ENCODE data around the gene SCML1. TPM values are rescaled to one million over a fixed set of nuclear protein-coding genes. Genes with fewer than 3 reads are reported as not detected.

The SCML1 gene
- total RNA-seq, 1 experiment from 2014 or later = 2.7 TPM

DNA sequence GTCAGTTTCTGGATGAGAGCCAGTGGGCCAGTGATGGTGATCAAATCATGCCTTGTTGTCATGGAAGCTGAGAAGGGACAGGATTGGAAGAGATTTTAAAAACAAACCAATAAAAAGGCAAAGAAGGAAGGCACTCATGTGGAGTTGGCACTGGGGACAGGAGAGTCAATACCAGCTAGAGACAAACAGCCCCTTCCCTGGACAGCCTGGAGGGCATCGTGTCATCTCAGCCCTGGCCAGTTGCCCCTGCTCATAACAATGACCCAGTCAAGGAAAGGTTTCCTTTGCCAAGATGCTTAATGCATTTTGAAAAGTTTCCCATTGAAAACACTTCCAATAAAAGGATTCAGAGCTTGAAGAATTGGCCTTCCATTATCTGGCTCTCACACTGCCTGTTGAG, 55.5 kb downstream of the SCML1 start (continued):
- TF ChIP-seq TCF7L2 (IDR thresholded peaks at IDR 0.05; ENCODE audit: borderline replicate concordance, extremely low read depth, insufficient read depth, insufficient read length) (no peak), CBX3 (IDR thresholded peaks at IDR 0.05; ENCODE audit: low read depth) (no peak), RAD21 (IDR thresholded peaks at IDR 0.05; ENCODE audit: low read depth) (no peak), JUND (IDR thresholded peaks at IDR 0.05) (no peak), EZH2 (IDR thresholded peaks at IDR 0.05) (no peak), SP1 (IDR thresholded peaks at IDR 0.05; ENCODE audit: low read depth) (no peak)

DNA sequence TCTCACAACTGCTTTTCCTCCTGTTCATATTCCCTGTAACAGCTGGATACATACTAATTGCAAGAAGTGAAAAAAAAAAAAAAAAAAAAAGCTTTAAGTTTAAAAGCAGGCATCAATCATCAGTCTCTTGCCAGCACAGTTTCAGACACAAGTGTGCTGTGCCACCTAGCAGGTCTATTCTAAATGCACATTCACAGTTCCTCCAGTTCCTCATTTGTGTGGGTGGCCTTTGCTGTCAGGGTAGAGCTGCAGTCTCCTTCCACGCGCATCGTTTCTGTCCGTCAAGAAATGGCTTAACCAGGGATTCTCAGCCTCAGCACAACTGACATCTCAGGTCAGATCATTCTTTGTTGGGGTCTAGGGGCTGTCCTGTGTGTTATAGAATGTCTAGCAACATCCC, 61.6 kb downstream of the SCML1 start:
- Histone ChIP-seq H3K9me2 (ENCODE audit: insufficient read depth) (no peaks in the 10 kb centered on the region), H3K79me2 (ENCODE audit: insufficient read depth, low read length) (no peaks in the 10 kb centered on the region), H3K4me3 (replicated peaks in 1 of 2; ENCODE audit: low read depth in 1 of 2, low read length in 2 of 2) (no peak overlapping the region), H3K4me1 (ENCODE audit: control insufficient read depth in 1 of 2, insufficient read depth in 2 of 2, low read length in 2 of 2) (no peaks in the 10 kb centered on the region), H2AFZ (ENCODE audit: low read depth, low read length, poor library complexity, severe bottlenecking) (no peak overlapping the region), H3K4me2 (ENCODE audit: low read length) (no peak overlapping the region), H3K36me3 (ENCODE audit: control insufficient read depth in 1 of 2, insufficient read depth in 2 of 2, low read length in 2 of 2) (no peaks in the 10 kb centered on the region), H3K27me3 (ENCODE audit: insufficient read depth, low read length) (no peaks in the 10 kb centered on the region), H3K27ac (ENCODE audit: low read depth, low read length) (no peak overlapping the region), H3K9ac (ENCODE audit: low read length) (no peak overlapping the region), H4K20me1 (ENCODE audit: insufficient read depth) (no peaks in the 10 kb centered on the region), H3K9me3 (ENCODE audit: control insufficient read depth in 1 of 2, insufficient read depth in 1 of 2, low read depth in 1 of 2, low read length in 2 of 2) (no peaks in the 10 kb centered on the region)
- ATAC-seq = no peak
- DNase-seq (ENCODE audit: low read depth, low spot score) = no peak
- intact Hi-C loops (cut with micrococcal nuclease) = loop anchor here (10.0 kb wide), 1 partner anchor 576 kb away; no protein-coding TSS in a partner anchor
- no TSS peak for BruUV-seq (replicated peaks)
- TF ChIP-seq TCF7L2 (IDR thresholded peaks at IDR 0.05; ENCODE audit: borderline replicate concordance, extremely low read depth, insufficient read depth, insufficient read length) (no peak), SRF (IDR thresholded peaks at IDR 0.05; ENCODE audit: low read depth) (no peak), JUND (IDR thresholded peaks at IDR 0.05) (no peak), FOSL1 (IDR thresholded peaks at IDR 0.05; ENCODE audit: low read depth) (no peak), SP1 (IDR thresholded peaks at IDR 0.05; ENCODE audit: low read depth) (no peak), CTCF (IDR thresholded peaks at IDR 0.05 in 2 of 3, conservative IDR thresholded peaks at IDR 0.05 in 1 of 3; ENCODE audit: borderline replicate concordance in 1 of 3, insufficient read depth in 1 of 3, low read depth in 2 of 3, low read length in 2 of 3) (no peak), EGR1 (IDR thresholded peaks at IDR 0.05; ENCODE audit: low read depth) (no peak), ZFX (IDR thresholded peaks at IDR 0.05) (no peak), RAD21 (IDR thresholded peaks at IDR 0.05; ENCODE audit: low read depth) (no peak), EZH2 (IDR thresholded peaks at IDR 0.05) (no peak), EZH2phosphoT487 (IDR thresholded peaks at IDR 0.05; ENCODE audit: borderline replicate concordance) (no peak), SIN3A (IDR thresholded peaks at IDR 0.05; ENCODE audit: low read depth) (no peak)
- ChIA-PET RAD21 (ENCODE audit: low non-redundant PET in 1 of 2, low total read pairs in 2 of 2, uncharacterized antibody in 2 of 2, unreplicated experiment in 2 of 2) (no interaction called here), POLR2A (no interaction called here), CTCF (interaction anchor here (0.8 kb wide), 1 partner anchor 587 kb away, joined by 3 read pairs; no protein-coding TSS in a partner anchor)

Measured in HCT116 (cell line).